IMR-90 (cell line): Measurements from ENCODE around the gene ITGA6. TPM values are rescaled to one million over a fixed set of nuclear protein-coding genes. Genes with fewer than 3 reads are reported as not detected.

Experiments used
- ATAC-seq: fragments of 200-7000 bp; cut with Tn5 transposase; 2 replicates; pipeline ENCODE4 v1.9.1; 2020; ENCODE audit warnings: low read depth, mild to moderate bottlenecking, moderate library complexity
- BruUV-seq: library from RNA; stranded (reverse); fragments of 400-500 nt; replicated peaks from 2 replicates; lab custom pipeline; 2021; lab: Mats Ljungman, UMichigan
- CTCF ChIA-PET: fragments of 300-600 bp; formaldehyde crosslinking; extraction: SDS; loops from one replicate; lab custom pipeline; 2021; ENCODE audit warnings: antibody characterized with exemption; lab: Yijun Ruan, JAX
- POLR2A ChIA-PET: fragments of 300-600 bp; sonication (Branson Sonifier 250); formaldehyde crosslinking; loops from one replicate; lab custom pipeline; 2022; ENCODE audit warnings: antibody characterized with exemption; ENCODE audit not compliant: unreplicated experiment; lab: Charles Lee
- DNase-seq: peaks from one replicate; pipeline ENCODE4 v3.0.0; 2013
- H2AFZ ChIP-seq: replicated peaks from 2 replicates; pipeline ENCODE3; 2013; ENCODE audit warnings: low read length, mild to moderate bottlenecking; ENCODE audit not compliant: poor library complexity
- H2AK5ac ChIP-seq: 2 replicates; pipeline ENCODE4 v1.6.1; 2013; ENCODE audit warnings: low read depth, low read length, inconsistent platforms
- H2AK9ac ChIP-seq: replicated peaks from 2 replicates; pipeline ENCODE3; 2013; ENCODE audit warnings: mild to moderate bottlenecking, low read depth, low read length, moderate library complexity; ENCODE audit not compliant: poor library complexity
- H2BK120ac ChIP-seq: 2 replicates; pipeline ENCODE4 v1.6.1; 2013; ENCODE audit warnings: low read depth, low read length, inconsistent platforms
- H2BK15ac ChIP-seq: 3 replicates; pipeline ENCODE4 v1.6.1; 2013; ENCODE audit warnings: low read depth, low read length, inconsistent platforms
- H2BK20ac ChIP-seq: 2 replicates; pipeline ENCODE4 v1.6.1; 2013; ENCODE audit warnings: low read depth, mild to moderate bottlenecking, inconsistent platforms, low read length, moderate library complexity
- H2BK5ac ChIP-seq: 2 replicates; pipeline ENCODE4 v1.6.1; 2013; ENCODE audit warnings: mild to moderate bottlenecking, low read depth, low read length, inconsistent platforms; ENCODE audit not compliant: poor library complexity, severe bottlenecking
- H3K14ac ChIP-seq: replicated peaks from 2 replicates; pipeline ENCODE4 v1.6.1; 2013; ENCODE audit warnings: low read depth, low read length, inconsistent platforms
- H3K18ac ChIP-seq: 2 replicates; pipeline ENCODE4 v1.6.1; 2013; ENCODE audit warnings: low read depth, low read length, control low read depth
- H3K23ac ChIP-seq: 2 replicates; pipeline ENCODE4 v1.6.1; 2013; ENCODE audit warnings: low read depth, low read length, inconsistent platforms
- H3K27ac ChIP-seq: 2 replicates; pipeline ENCODE4 v1.5.1; 2013; ENCODE audit warnings: mild to moderate bottlenecking, control low read depth, low read length; ENCODE audit not compliant: insufficient read depth
- H3K27me3 ChIP-seq: 2 replicates; pipeline ENCODE4 v1.6.1; 2013; ENCODE audit warnings: low read length; ENCODE audit not compliant: control insufficient read depth, insufficient read depth
- H3K36me3 ChIP-seq: 2 replicates; pipeline ENCODE4 v1.6.1; 2013; ENCODE audit warnings: low read length, mixed read lengths; ENCODE audit not compliant: control insufficient read depth, insufficient read depth
- H3K4ac ChIP-seq: 2 replicates; pipeline ENCODE4 v1.6.1; 2013; ENCODE audit warnings: low read depth, low read length, inconsistent platforms
- H3K4me1 ChIP-seq: 2 replicates; pipeline ENCODE4 v1.6.1; 2013; ENCODE audit warnings: low read length, mixed read lengths; ENCODE audit not compliant: control insufficient read depth, insufficient read depth
- H3K4me2 ChIP-seq: 2 replicates; pipeline ENCODE4 v1.6.1; 2013; ENCODE audit warnings: low read depth, mild to moderate bottlenecking, control low read depth, low read length, moderate library complexity
- H3K4me3 ChIP-seq: 2 replicates; pipeline ENCODE4 v1.5.1; 2013; ENCODE audit warnings: low read depth, mild to moderate bottlenecking, control low read depth, low read length, moderate library complexity; ENCODE audit not compliant: insufficient read depth
- H3K56ac ChIP-seq: 2 replicates; pipeline ENCODE4 v1.6.1; 2013; ENCODE audit warnings: low read length, inconsistent platforms; ENCODE audit not compliant: insufficient read depth; ENCODE audit errors: extremely low read depth
- H3K79me1 ChIP-seq, 2 experiments: 2 replicates each; pipeline ENCODE4 v1.6.1; 2013; ENCODE audit warnings: low read length in 2 of 2, inconsistent platforms in 1 of 2, low read depth in 1 of 2
- H3K9ac ChIP-seq: 2 replicates; pipeline ENCODE4 v1.6.1; 2013; ENCODE audit warnings: low read depth, low read length, control low read depth
- H3K9me1 ChIP-seq: 2 replicates; pipeline ENCODE4 v1.6.1; 2013; ENCODE audit warnings: low read length, inconsistent platforms; ENCODE audit not compliant: insufficient read depth
- H3K9me3 ChIP-seq: 2 replicates; pipeline ENCODE4 v1.6.1; 2013; ENCODE audit warnings: low read length; ENCODE audit not compliant: control insufficient read depth, insufficient read depth
- H4K20me1 ChIP-seq: 2 replicates; pipeline ENCODE4 v1.6.1; 2013; ENCODE audit warnings: low read length, inconsistent platforms; ENCODE audit not compliant: insufficient read depth
- H4K5ac ChIP-seq: 2 replicates; pipeline ENCODE4 v1.6.1; 2013; ENCODE audit warnings: mild to moderate bottlenecking, low read depth, low read length, control low read depth
- H4K8ac ChIP-seq, 2 experiments: 2 replicates each; pipeline ENCODE4 v1.6.1; 2013; ENCODE audit warnings: low read depth in 2 of 2, low read length in 2 of 2, control low read depth in 1 of 2, inconsistent platforms in 1 of 2
- H4K91ac ChIP-seq: 2 replicates; pipeline ENCODE4 v1.6.1; 2013; ENCODE audit warnings: low read depth, low read length, inconsistent platforms; ENCODE audit not compliant: insufficient read depth
- BHLHE40 ChIP-seq: fragments of 150-350 bp; IDR thresholded peaks from 2 replicates; pipeline ENCODE4 v1.6.1; 2016; ENCODE audit warnings: mild to moderate bottlenecking, low read depth, low read length
- CHD1 ChIP-seq: IDR thresholded peaks from 2 replicates; pipeline ENCODE4 v1.6.1; 2012; ENCODE audit warnings: low read depth, low read length, improper control_type of control experiment
- ELK1 ChIP-seq: fragments of 150-350 bp; IDR thresholded peaks from 2 replicates; pipeline ENCODE4 v1.6.1; 2016; ENCODE audit warnings: low read depth, mild to moderate bottlenecking, low read length, moderate library complexity, borderline replicate concordance
- MAFK ChIP-seq: IDR thresholded peaks from 2 replicates; pipeline ENCODE4 v1.6.1; 2012; ENCODE audit warnings: low read depth, low read length, improper control_type of control experiment
- MAZ ChIP-seq: IDR thresholded peaks from 2 replicates; pipeline ENCODE4 v1.6.1; 2012; ENCODE audit warnings: low read depth, mild to moderate bottlenecking, low read length, improper control_type of control experiment, moderate library complexity, borderline replicate concordance
- MXI1 ChIP-seq: IDR thresholded peaks from 2 replicates; pipeline ENCODE4 v1.6.1; 2012; ENCODE audit warnings: low read depth, mild to moderate bottlenecking, low read length, moderate library complexity, borderline replicate concordance
- NFE2L2 ChIP-seq: fragments of 150-350 bp; IDR thresholded peaks from 2 replicates; pipeline ENCODE4 v1.6.1; 2016; ENCODE audit warnings: low read depth, mild to moderate bottlenecking, low read length
- RAD21 ChIP-seq: IDR thresholded peaks from 2 replicates; pipeline ENCODE4 v1.6.1; 2012; ENCODE audit warnings: low read length, improper control_type of control experiment
- RCOR1 ChIP-seq: IDR thresholded peaks from 2 replicates; pipeline ENCODE4 v1.6.1; 2012; ENCODE audit warnings: mild to moderate bottlenecking, low read length, improper control_type of control experiment; ENCODE audit not compliant: insufficient replicate concordance
- RFX5 ChIP-seq: IDR thresholded peaks from 2 replicates; pipeline ENCODE4 v1.8.0; 2012; ENCODE audit warnings: low read depth, mild to moderate bottlenecking, low read length, moderate library complexity
- SMC3 ChIP-seq: fragments of 150-350 bp; IDR thresholded peaks from 2 replicates; pipeline ENCODE4 v1.6.1; 2016; ENCODE audit warnings: low read depth, mild to moderate bottlenecking, antibody characterized with exemption, low read length, moderate library complexity
- WGBS, 2 experiments: methylation state at CpG; one replicate each; pipeline versions ENCODE4 v1.1.5 to v1.1.7; 2013; ENCODE audit warnings: missing lambda C conversion rate in 2 of 2; ENCODE audit not compliant: insufficient read length in 1 of 2; ENCODE audit errors: extremely low coverage in 2 of 2; 5-methylcytosine and 5-hydroxymethylcytosine counted together
- dilution Hi-C: fragments of 300-500 bp; cut with HindIII; formaldehyde crosslinking; loops from one replicate; pipeline ENCODE4 v1.14.3; 2018; ENCODE audit warnings: low sequenced_read_pairs; ENCODE audit not compliant: unreplicated experiment
- in situ Hi-C: fragments of 300-500 bp; cut with MboI; formaldehyde crosslinking; loops from 3 replicates; pipeline ENCODE4 v1.14.3; 2019; ENCODE audit warnings: low sequenced_read_pairs, inconsistent platforms, mixed read lengths
- intact Hi-C: fragments of 100-400 bp; cut with micrococcal nuclease; formaldehyde crosslinking; loops from 2 replicates; pipeline ENCODE4 v1.10.0; 2022
- polyA plus RNA-seq, 3 experiments: library from polyadenylated mRNA; depleted of rRNA; stranded (reverse); fragments of >200 nt; gene quantifications; 2 replicates each; pipeline ENCODE4 v1.2.3, GENCODE V29; 2012; ENCODE audit warnings: low replicate concordance in 1 of 3
- total RNA-seq: library from RNA; depleted of rRNA; stranded (reverse); fragments of >200 nt; gene quantifications from 2 replicates; pipeline ENCODE4 v1.2.3, GENCODE V29; 2012
- TF ChIP-seq, protein P1 (sequence below): conservative IDR thresholded peaks from 2 replicates; pipeline ENCODE4 v1.5.1; 2012; ENCODE audit warnings: mild to moderate bottlenecking, low read depth, low read length, improper control_type of control experiment
- TF ChIP-seq, protein P2 (sequence below): fragments of 150-350 bp; IDR thresholded peaks from 2 replicates; pipeline ENCODE4 v1.6.1; 2017; ENCODE audit warnings: mild to moderate bottlenecking, antibody characterized with exemption, low read length, low read depth

Gene ITGA6
- total and polyA plus RNA-seq, 2 of the 4 experiments (the other 2 are of a cell fraction): 12.5 to 43.9 TPM

GRCh38 chr2:172535119-172535518 is 107.7 kb downstream of the ITGA6 start:
- H3K56ac ChIP-seq: no peak overlapping the region
- no peak overlapping the region for H3K14ac ChIP-seq
- H3K9me1 ChIP-seq: no peaks in the 10 kb centered on the region
- H3K4me1 ChIP-seq: no peaks in the 10 kb centered on the region
- H3K18ac ChIP-seq: no peak overlapping the region
- H2AFZ ChIP-seq: no peak overlapping the region
- no CpG with 5 or more reads among the region's 3 CpGs for WGBS, 2 experiments
- H2BK20ac ChIP-seq: no peak overlapping the region
- H3K27me3 ChIP-seq: no peaks in the 10 kb centered on the region
- no peak overlapping the region for H2BK120ac ChIP-seq
- peaks cover 14% of the 10 kb centered on the region for H3K9me3 ChIP-seq
- H4K20me1 ChIP-seq: no peaks in the 10 kb centered on the region
- no peak overlapping the region for H4K5ac ChIP-seq
- H3K4me2 ChIP-seq: no peak overlapping the region
- DNase-seq (no peak), ATAC-seq (no peak)
- H3K23ac ChIP-seq: no peak overlapping the region
- H3K9ac ChIP-seq: no peak overlapping the region
- no peak overlapping the region for H2AK9ac ChIP-seq
- intact Hi-C loops (no loop called here), dilution Hi-C loops (no loop called here), in situ Hi-C loops (no loop called here)
- CTCF ChIA-PET: no interaction called here
- no TSS peak for BruUV-seq
- no peak overlapping the region for H2BK5ac ChIP-seq
- no peak overlapping the region for H2AK5ac ChIP-seq
- POLR2A ChIA-PET: no interaction called here
- H3K27ac ChIP-seq: no peak overlapping the region
- no peak for TF ChIP-seq SMC3
- TF ChIP-seq MAZ: no peak
- no peak for TF ChIP-seq CHD1
- TF ChIP-seq RCOR1: no peak
- no peak for TF ChIP-seq RFX5
- TF ChIP-seq ELK1: no peak
- TF ChIP-seq BHLHE40: no peak
- TF ChIP-seq MAFK: no peak
- TF ChIP-seq MXI1: no peak
- no peak for TF ChIP-seq RAD21
- no peak for TF ChIP-seq NFE2L2
- TF ChIP-seq, protein P1, sequence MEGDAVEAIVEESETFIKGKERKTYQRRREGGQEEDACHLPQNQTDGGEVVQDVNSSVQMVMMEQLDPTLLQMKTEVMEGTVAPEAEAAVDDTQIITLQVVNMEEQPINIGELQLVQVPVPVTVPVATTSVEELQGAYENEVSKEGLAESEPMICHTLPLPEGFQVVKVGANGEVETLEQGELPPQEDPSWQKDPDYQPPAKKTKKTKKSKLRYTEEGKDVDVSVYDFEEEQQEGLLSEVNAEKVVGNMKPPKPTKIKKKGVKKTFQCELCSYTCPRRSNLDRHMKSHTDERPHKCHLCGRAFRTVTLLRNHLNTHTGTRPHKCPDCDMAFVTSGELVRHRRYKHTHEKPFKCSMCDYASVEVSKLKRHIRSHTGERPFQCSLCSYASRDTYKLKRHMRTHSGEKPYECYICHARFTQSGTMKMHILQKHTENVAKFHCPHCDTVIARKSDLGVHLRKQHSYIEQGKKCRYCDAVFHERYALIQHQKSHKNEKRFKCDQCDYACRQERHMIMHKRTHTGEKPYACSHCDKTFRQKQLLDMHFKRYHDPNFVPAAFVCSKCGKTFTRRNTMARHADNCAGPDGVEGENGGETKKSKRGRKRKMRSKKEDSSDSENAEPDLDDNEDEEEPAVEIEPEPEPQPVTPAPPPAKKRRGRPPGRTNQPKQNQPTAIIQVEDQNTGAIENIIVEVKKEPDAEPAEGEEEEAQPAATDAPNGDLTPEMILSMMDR: no peak
- TF ChIP-seq, protein P2, sequence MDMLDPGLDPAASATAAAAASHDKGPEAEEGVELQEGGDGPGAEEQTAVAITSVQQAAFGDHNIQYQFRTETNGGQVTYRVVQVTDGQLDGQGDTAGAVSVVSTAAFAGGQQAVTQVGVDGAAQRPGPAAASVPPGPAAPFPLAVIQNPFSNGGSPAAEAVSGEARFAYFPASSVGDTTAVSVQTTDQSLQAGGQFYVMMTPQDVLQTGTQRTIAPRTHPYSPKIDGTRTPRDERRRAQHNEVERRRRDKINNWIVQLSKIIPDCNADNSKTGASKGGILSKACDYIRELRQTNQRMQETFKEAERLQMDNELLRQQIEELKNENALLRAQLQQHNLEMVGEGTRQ: no peak
- no peak overlapping the region for H2BK15ac ChIP-seq
- H4K91ac ChIP-seq: no peak overlapping the region
- peaks cover 0 to 3% of the 10 kb centered on the region in 2 experiments; a peak in 1 of 4 replicates for H3K79me1 ChIP-seq
- H3K36me3 ChIP-seq: no peaks in the 10 kb centered on the region
- no peak overlapping the region for H3K4me3 ChIP-seq
- H3K4ac ChIP-seq: no peak overlapping the region
- H4K8ac ChIP-seq: no peak overlapping the region
